Measurements from ENCODE around the gene RPS26. TPM values are rescaled to one million over a fixed set of nuclear protein-coding genes. Genes with fewer than 3 reads are reported as not detected.

The RPS26 gene
- total and polyA plus RNA-seq, 2 donors (not counting 3 experiments of a cell fraction or from before 2014, with no cell fraction given): 57.3 to 1,847 TPM

DNA sequence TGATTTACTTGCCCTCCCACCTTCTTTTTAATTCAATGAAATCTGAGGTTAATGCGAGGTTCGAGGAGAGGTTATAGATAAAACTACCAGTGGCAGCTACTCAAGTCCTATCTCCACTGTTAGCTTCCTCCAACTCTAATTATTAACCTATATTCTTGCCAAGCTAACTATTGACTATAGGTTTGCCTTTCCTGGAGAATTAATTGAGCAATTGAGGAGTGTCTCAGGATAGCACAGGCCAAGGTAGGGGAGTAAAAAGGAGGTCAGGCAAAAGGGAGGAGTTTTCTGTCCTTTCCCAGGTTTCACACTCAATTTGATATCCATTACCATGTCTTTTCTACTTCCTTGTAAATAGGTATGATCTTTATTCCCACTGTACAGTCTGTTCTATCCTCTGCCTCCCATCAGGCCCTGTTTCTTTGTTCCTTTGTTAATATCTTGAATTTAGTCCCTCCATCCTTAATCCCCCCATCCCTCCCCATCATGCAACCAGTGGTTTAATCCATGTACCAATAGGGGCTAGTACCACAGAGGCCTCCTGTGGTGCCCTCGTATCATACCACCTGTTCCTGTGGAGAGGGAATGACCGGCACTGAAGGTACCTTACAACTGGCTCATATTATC lies 48.4 kb upstream of the RPS26 start:
- Histone ChIP-seq H3K4me1 (ENCODE audit: control insufficient read depth, extremely low read depth, insufficient read depth, low read length) (peaks cover 10% of the 10 kb centered on the region), H3K27me3 (ENCODE audit: control insufficient read depth in 2 of 2, insufficient read depth in 2 of 2, low read length in 2 of 2) (no peaks in the 10 kb centered on the region), H2AFZ (ENCODE audit: low read depth, low read length) (no peak overlapping the region), H3K27ac (ENCODE audit: insufficient read depth, low read depth, low read length) (no peak overlapping the region), H3K79me2 (ENCODE audit: control insufficient read depth, insufficient read depth, low read length) (no peaks in the 10 kb centered on the region), H3K36me3 (ENCODE audit: control insufficient read depth in 2 of 2, extremely low read depth in 1 of 2, insufficient read depth in 2 of 2, low read length in 2 of 2) (peaks cover 20 to 29% of the 10 kb centered on the region in 2 experiments), H3K9ac (replicated peaks; ENCODE audit: extremely low read depth, insufficient read depth, low read length) (no peak overlapping the region), H3K4me2 (ENCODE audit: insufficient read depth, low read length) (no peak overlapping the region), H3K9me3 (replicated peaks; ENCODE audit: control insufficient read depth, insufficient read depth, low read length) (no peaks in the 10 kb centered on the region), H3K4me3 (replicated peaks in 1 of 3; ENCODE audit: insufficient read depth in 1 of 3, low read depth in 1 of 3, low read length in 3 of 3) (no peak overlapping the region), H4K20me1 (replicated peaks; ENCODE audit: control insufficient read depth, extremely low read depth, insufficient read depth, low read length) (no peaks in the 10 kb centered on the region), H3K9me1 (replicated peaks; ENCODE audit: control insufficient read depth, extremely low read depth, insufficient read depth, low read length) (no peaks in the 10 kb centered on the region)
- TSS peak; percentile 14 for BruUV-seq (replicated peaks)
- dilution Hi-C loops (cut with MboI; ENCODE audit: extremely low pct_ligation_motif_present, low sequenced_read_pairs): no loop called here
- POLR2A ChIA-PET: no interaction called here
- DNase-seq (ENCODE audit: low read depth, low spot score): no peak
- CTCF ChIA-PET: interaction anchor here (1.0 to 7.7 kb wide), 2 partner anchors 21 to 35 kb away, joined by 4 to 295 read pairs; no protein-coding TSS in a partner anchor
- FAIRE-seq: no peak
- TF ChIP-seq JUN (IDR thresholded peaks at IDR 0.05; ENCODE audit: borderline replicate concordance, insufficient read depth, insufficient read length, low read depth) (no peak), POLR2A (IDR thresholded peaks at IDR 0.05; ENCODE audit: low read depth, low read length) (no peak), POLR2AphosphoS5 (IDR thresholded peaks at IDR 0.05; ENCODE audit: insufficient read depth, low read depth, low read length) (no peak), MYC (IDR thresholded peaks at IDR 0.05; ENCODE audit: low read depth, low read length) (no peak), FOS (IDR thresholded peaks at IDR 0.05; ENCODE audit: borderline replicate concordance, insufficient read depth, low read length) (no peak), EZH2 (IDR thresholded peaks at IDR 0.05; ENCODE audit: borderline replicate concordance, low read depth, low read length, severe bottlenecking) (no peak), GATA2 (IDR thresholded peaks at IDR 0.05; ENCODE audit: insufficient read depth, insufficient read length, low read depth, low read length) (no peak)
- TF ChIP-seq, protein P1, sequence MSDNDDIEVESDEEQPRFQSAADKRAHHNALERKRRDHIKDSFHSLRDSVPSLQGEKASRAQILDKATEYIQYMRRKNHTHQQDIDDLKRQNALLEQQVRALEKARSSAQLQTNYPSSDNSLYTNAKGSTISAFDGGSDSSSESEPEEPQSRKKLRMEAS (IDR thresholded peaks at IDR 0.05; ENCODE audit: insufficient read depth, insufficient read length): no peak
- TF ChIP-seq, protein P2, sequence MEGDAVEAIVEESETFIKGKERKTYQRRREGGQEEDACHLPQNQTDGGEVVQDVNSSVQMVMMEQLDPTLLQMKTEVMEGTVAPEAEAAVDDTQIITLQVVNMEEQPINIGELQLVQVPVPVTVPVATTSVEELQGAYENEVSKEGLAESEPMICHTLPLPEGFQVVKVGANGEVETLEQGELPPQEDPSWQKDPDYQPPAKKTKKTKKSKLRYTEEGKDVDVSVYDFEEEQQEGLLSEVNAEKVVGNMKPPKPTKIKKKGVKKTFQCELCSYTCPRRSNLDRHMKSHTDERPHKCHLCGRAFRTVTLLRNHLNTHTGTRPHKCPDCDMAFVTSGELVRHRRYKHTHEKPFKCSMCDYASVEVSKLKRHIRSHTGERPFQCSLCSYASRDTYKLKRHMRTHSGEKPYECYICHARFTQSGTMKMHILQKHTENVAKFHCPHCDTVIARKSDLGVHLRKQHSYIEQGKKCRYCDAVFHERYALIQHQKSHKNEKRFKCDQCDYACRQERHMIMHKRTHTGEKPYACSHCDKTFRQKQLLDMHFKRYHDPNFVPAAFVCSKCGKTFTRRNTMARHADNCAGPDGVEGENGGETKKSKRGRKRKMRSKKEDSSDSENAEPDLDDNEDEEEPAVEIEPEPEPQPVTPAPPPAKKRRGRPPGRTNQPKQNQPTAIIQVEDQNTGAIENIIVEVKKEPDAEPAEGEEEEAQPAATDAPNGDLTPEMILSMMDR (IDR thresholded peaks at IDR 0.05; ENCODE audit: extremely low read depth in 1 of 2, insufficient read depth in 1 of 2, low read depth in 1 of 2, low read length in 2 of 2): no peak
- intact Hi-C loops (cut with micrococcal nuclease): no loop called here

All from endothelial cell of umbilical vein (primary cell).